GM23338 (cell line): ENCODE data around the gene ZNF697. TPM values are rescaled to one million over a fixed set of nuclear protein-coding genes. Genes with fewer than 3 reads are reported as not detected.

Experiments used
- ATAC-seq: fragments of 200-7000 bp; cut with Tn5 transposase; 3 replicates; pipeline ENCODE4 v1.9.1; 2020
- DNase-seq: peaks from one replicate; pipeline ENCODE4 v3.0.0-alpha.2; 2015; ENCODE audit warnings: low spot score
- H2AFZ ChIP-seq: fragments of 200-600 bp; sonication (generic); 2 replicates; pipeline ENCODE4 v1.8.0; 2016; ENCODE audit warnings: antibody characterized with exemption, mild to moderate bottlenecking, moderate library complexity
- H3F3A ChIP-seq: fragments of 200-600 bp; sonication (generic); replicated peaks from 2 replicates; pipeline ENCODE4 v1.8.0; 2017; ENCODE audit warnings: antibody characterized with exemption, mixed run types, low read depth
- H3K27ac ChIP-seq: fragments of 200-600 bp; sonication (generic); 2 replicates; pipeline ENCODE4 v1.6.1; 2016; ENCODE audit warnings: low read depth
- H3K27me3 ChIP-seq: fragments of 200-600 bp; sonication (generic); 2 replicates; pipeline ENCODE4 v1.8.0; 2016; ENCODE audit warnings: mild to moderate bottlenecking, mixed run types, moderate library complexity; ENCODE audit not compliant: insufficient read depth
- H3K36me3 ChIP-seq: fragments of 200-600 bp; sonication (generic); 2 replicates; pipeline ENCODE4 v1.8.0; 2016; ENCODE audit warnings: mild to moderate bottlenecking; ENCODE audit not compliant: insufficient read depth
- H3K4me1 ChIP-seq: fragments of 200-600 bp; sonication (generic); 2 replicates; pipeline ENCODE4 v1.8.0; 2016; ENCODE audit warnings: mild to moderate bottlenecking, moderate library complexity; ENCODE audit not compliant: insufficient read depth
- H3K4me2 ChIP-seq: fragments of 200-600 bp; sonication (generic); 2 replicates; pipeline ENCODE4 v1.7.1; 2017; ENCODE audit warnings: mixed run types
- H3K4me3 ChIP-seq: fragments of 200-600 bp; sonication (generic); 2 replicates; pipeline ENCODE4 v1.6.1; 2016; ENCODE audit warnings: mixed run types
- H3K79me2 ChIP-seq: fragments of 200-600 bp; sonication (generic); replicated peaks from 2 replicates; pipeline ENCODE4 v1.8.0; 2017; ENCODE audit warnings: mild to moderate bottlenecking; ENCODE audit not compliant: insufficient read depth
- H3K9me2 ChIP-seq: fragments of 200-600 bp; sonication (generic); 2 replicates; pipeline ENCODE4 v1.8.0; 2017; ENCODE audit not compliant: insufficient read depth
- H4K20me1 ChIP-seq: fragments of 200-600 bp; sonication (generic); replicated peaks from 2 replicates; pipeline ENCODE4 v1.8.0; 2017; ENCODE audit warnings: mild to moderate bottlenecking; ENCODE audit not compliant: insufficient read depth
- H3K27ac Mint-ChIP-seq: 2 replicates; pipeline ENCODE4 v1.8.0; 2020; ENCODE audit warnings: inconsistent platforms, mild to moderate bottlenecking, moderate library complexity, mixed read lengths
- H3K27me3 Mint-ChIP-seq: 3 replicates; pipeline ENCODE4 v1.8.0; 2022; ENCODE audit warnings: low read depth, mild to moderate bottlenecking, moderate library complexity, mixed read lengths, inconsistent platforms; ENCODE audit not compliant: insufficient read depth, poor library complexity
- H3K36me3 Mint-ChIP-seq: 3 replicates; pipeline ENCODE4 v1.8.0; 2021; ENCODE audit warnings: low read depth, mild to moderate bottlenecking, inconsistent platforms, moderate library complexity, mixed read lengths
- H3K4me1 Mint-ChIP-seq: 3 replicates; pipeline ENCODE4 v1.8.0; 2020; ENCODE audit warnings: mild to moderate bottlenecking, inconsistent platforms, mixed read lengths
- H3K4me3 Mint-ChIP-seq: 3 replicates; pipeline ENCODE4 v1.8.0; 2021; ENCODE audit warnings: moderate library complexity, mild to moderate bottlenecking, inconsistent platforms, mixed read lengths
- H3K9me3 Mint-ChIP-seq: 3 replicates; pipeline ENCODE4 v1.8.0; 2020; ENCODE audit warnings: moderate library complexity, mild to moderate bottlenecking, inconsistent platforms, mixed read lengths
- CREB1 ChIP-seq: fragments of 250-450 bp; sonication (Bioruptor Pico); IDR thresholded peaks from 2 replicates; pipeline ENCODE4 v1.5.0; 2020; ENCODE audit warnings: low read depth, mild to moderate bottlenecking, moderate library complexity
- CTCF ChIP-seq, 2 experiments: fragments of 200-600 bp in 1 of 2; sonication (generic) in 1 of 2; conservative IDR thresholded peaks; 2 replicates each; pipeline versions ENCODE4 v1.5.1 to v1.6.1; 2016 to 2017; ENCODE audit warnings: antibody characterized with exemption in 2 of 2, low read depth in 2 of 2, mild to moderate bottlenecking in 2 of 2, moderate library complexity in 1 of 2
- ETS1 ChIP-seq: IDR thresholded peaks from 2 replicates; pipeline ENCODE4 v1.6.1; 2016; ENCODE audit warnings: antibody characterized with exemption
- EZH2 ChIP-seq: fragments of 200-600 bp; sonication (generic); IDR thresholded peaks from one replicate; pipeline ENCODE4 v1.8.0; 2017; ENCODE audit warnings: antibody characterized with exemption, mild to moderate bottlenecking, low read depth; ENCODE audit not compliant: unreplicated experiment
- EZH2phosphoT487 ChIP-seq: fragments of 200-600 bp; sonication (generic); IDR thresholded peaks from one replicate; pipeline ENCODE4 v1.8.1; 2018; ENCODE audit warnings: antibody characterized with exemption; ENCODE audit not compliant: unreplicated experiment
- JUNB ChIP-seq: IDR thresholded peaks from one replicate; pipeline ENCODE4 v1.6.1; 2016; ENCODE audit warnings: antibody characterized with exemption; ENCODE audit not compliant: unreplicated experiment
- NANOG ChIP-seq: IDR thresholded peaks from 2 replicates; pipeline ENCODE4 v1.6.1; 2016; ENCODE audit warnings: antibody characterized with exemption, borderline replicate concordance
- POLR2AphosphoS5 ChIP-seq: IDR thresholded peaks from 2 replicates; pipeline ENCODE4 v1.6.1; 2016; ENCODE audit warnings: antibody characterized with exemption, low read depth
- REST ChIP-seq: IDR thresholded peaks from one replicate; pipeline ENCODE4 v1.6.1; 2018; ENCODE audit warnings: antibody characterized with exemption; ENCODE audit not compliant: unreplicated experiment
- STAT1 ChIP-seq: IDR thresholded peaks from one replicate; pipeline ENCODE4 v1.6.1; 2016; ENCODE audit warnings: antibody characterized with exemption; ENCODE audit not compliant: unreplicated experiment
- ZNF114 ChIP-seq: fragments of 250-450 bp; sonication (Bioruptor Pico); IDR thresholded peaks from 2 replicates; pipeline ENCODE4 v1.5.0; 2020; ENCODE audit warnings: mild to moderate bottlenecking, moderate library complexity
- ZNF331 ChIP-seq: fragments of 250-450 bp; sonication (Bioruptor Pico); IDR thresholded peaks from 2 replicates; pipeline ENCODE4 v1.5.0; 2020; ENCODE audit warnings: low read depth, mild to moderate bottlenecking, moderate library complexity
- ZNF462 ChIP-seq: fragments of 250-450 bp; sonication (Bioruptor Pico); IDR thresholded peaks from 2 replicates; pipeline ENCODE4 v1.5.0; 2020; ENCODE audit warnings: mild to moderate bottlenecking, moderate library complexity
- polyA plus RNA-seq: library from polyadenylated mRNA; unstranded; fragments of >200 nt; fragmentation: Nextera tagmentation; extraction: Ambion mirVana; gene quantifications from 2 replicates; pipeline ENCODE4 v1.2.1, GENCODE V29; 2016
- total RNA-seq: library from RNA; depleted of rRNA; stranded (reverse); fragments of >200 nt; shearing (Covaris generic); gene quantifications from 2 replicates; pipeline ENCODE4 v1.2.3, GENCODE V29; 2014

Gene ZNF697
- total and polyA plus RNA-seq, 2 experiments from 2014 or later = 5.4 to 32.0 TPM

- H3K27ac ChIP-seq = no peak overlapping the region
- H3K4me3 ChIP-seq = no peak overlapping the region
- H3K79me2 ChIP-seq = no peaks in the 10 kb centered on the region
- peaks cover 18% of the 10 kb centered on the region for H3K36me3 Mint-ChIP-seq
- no peak for ATAC-seq
- no peak for TF ChIP-seq EZH2phosphoT487
- TF ChIP-seq STAT1 = no peak
- TF ChIP-seq JUNB = no peak
- TF ChIP-seq ZNF331 = no peak
- no peak for TF ChIP-seq EZH2
- TF ChIP-seq NANOG = no peak
- TF ChIP-seq CTCF (conservative IDR thresholded peaks at IDR 0.05; ENCODE audit: low read depth in 2 of 2) = no peak
- no peak for TF ChIP-seq REST
- no peak for TF ChIP-seq ZNF462 (CRISPR knock-in tag)
- no peak for TF ChIP-seq ETS1
- TF ChIP-seq POLR2AphosphoS5 = no peak
- no peak for TF ChIP-seq CREB1 (CRISPR knock-in tag)
- no peak for TF ChIP-seq ZNF114 (CRISPR knock-in tag)
- H4K20me1 ChIP-seq = no peaks in the 10 kb centered on the region
- H3F3A ChIP-seq = no peaks in the 10 kb centered on the region
- no peaks in the 10 kb centered on the region for H3K27me3 Mint-ChIP-seq
- H3K4me1 ChIP-seq = no peaks in the 10 kb centered on the region
- no peak overlapping the region for H3K4me3 Mint-ChIP-seq
- no peak overlapping the region for H3K4me2 ChIP-seq
- no peak for DNase-seq
- peaks cover 34% of the 10 kb centered on the region for H3K9me3 Mint-ChIP-seq
- no peaks in the 10 kb centered on the region for H3K36me3 ChIP-seq
- H2AFZ ChIP-seq = no peak overlapping the region; the same call in 1 of the 2 replicates
- H3K27me3 ChIP-seq = no peaks in the 10 kb centered on the region
- 0 out of 3 replicates have a peak, but pooled peaks cover 3% of the 10 kb centered on the region for H3K4me1 Mint-ChIP-seq
- no peak overlapping the region for H3K27ac Mint-ChIP-seq
- H3K9me2 ChIP-seq = no peaks in the 10 kb centered on the region; the same call in 1 of the 2 replicates
Observed at GRCh38 chr1:119697598-119697997, 49.5 kb upstream of the ZNF697 start.
